Glomerular endothelial cell (primary cell): ENCODE results near the gene GYPC. TPM values are rescaled to one million over a fixed set of nuclear protein-coding genes. Genes with fewer than 3 reads are reported as not detected.
"Not testable (repeated sequence)": the region's sequence is repeated elsewhere in the genome, so short reads cannot be mapped to it uniquely, and the experiment has no call there.

Experiments
- DNase-seq: peaks from one replicate; pipeline ENCODE4 v3.0.0-alpha.2; 2011; ENCODE audit warnings: low read depth, low spot score; ENCODE audit errors: extremely low read depth
- total RNA-seq: library from RNA; depleted of rRNA; stranded (reverse); fragments of >200 nt; gene quantifications from 2 replicates; pipeline ENCODE4 v1.2.3, GENCODE V29; 2015

Gene GYPC
- 308 and 393 TPM in 2 replicates for total RNA-seq

GRCh38 chr2:126655500-126656430 is at the start of gene GYPC:
Gene GYPC, plus strand, starts transcription at chr2:126656158. Its CDS starts 106 bp downstream, at chr2:126656264.
- no peak for DNase-seq

- DNase-seq = no peak
These were observed 41.3 kb upstream of the GYPC start for GRCh38 chr2:126614524-126615227.

GRCh38 chr2:126616606-126617069 is 39.3 kb upstream of the GYPC start:
- no peak for DNase-seq

- DNase-seq = no peak
These were observed 35.7 kb upstream of the GYPC start for GRCh38 chr2:126620302-126620701.

- DNase-seq = no peak
These were observed 33.0 kb upstream of the GYPC start for GRCh38 chr2:126623000-126623399.

GRCh38 chr2:126627643-126628042 is 28.3 kb upstream of the GYPC start:
- no peak for DNase-seq

- no peak for DNase-seq
These were observed 21.6 kb upstream of the GYPC start for GRCh38 chr2:126634273-126634861.

GRCh38 chr2:126635281-126635680 is 20.7 kb upstream of the GYPC start:
- no peak for DNase-seq

- DNase-seq = no peak
These were observed 20.2 kb upstream of the GYPC start for GRCh38 chr2:126635736-126636135.

GRCh38 chr2:126637386-126637785 is 18.6 kb upstream of the GYPC start:
- DNase-seq = no peak

- DNase-seq = no peak
These were observed 17.2 kb upstream of the GYPC start for GRCh38 chr2:126638746-126639145.

- DNase-seq = no peak
These were observed 16.7 kb upstream of the GYPC start for GRCh38 chr2:126639276-126639675.

GRCh38 chr2:126641294-126641693 is 14.7 kb upstream of the GYPC start:
- not testable (repeated sequence) for DNase-seq

- DNase-seq = no peak
These were observed 13.9 kb upstream of the GYPC start for GRCh38 chr2:126642031-126642430.

- DNase-seq = no peak
These were observed 12.5 kb upstream of the GYPC start for GRCh38 chr2:126643431-126643830.

GRCh38 chr2:126643972-126644371 is 12.0 kb upstream of the GYPC start:
- no peak for DNase-seq

GRCh38 chr2:126644630-126645191 is 11.2 kb upstream of the GYPC start:
- no peak for DNase-seq

- DNase-seq = no peak
These were observed 10.7 kb upstream of the GYPC start for GRCh38 chr2:126645211-126645618.

GRCh38 chr2:126646026-126646425 is 9.9 kb upstream of the GYPC start:
- DNase-seq = no peak

GRCh38 chr2:126647714-126648344 is 8.1 kb upstream of the GYPC start:
- not testable (repeated sequence) for DNase-seq
